Measurements from ENCODE around the gene C11orf91. TPM values are rescaled to one million over a fixed set of nuclear protein-coding genes. Genes with fewer than 3 reads are reported as not detected.

C11orf91 gene
- total and polyA plus RNA-seq, 2 of the 8 experiments (the other 6 are each of a cell fraction or from before 2014, with no cell fraction given), result not detected

DNA sequence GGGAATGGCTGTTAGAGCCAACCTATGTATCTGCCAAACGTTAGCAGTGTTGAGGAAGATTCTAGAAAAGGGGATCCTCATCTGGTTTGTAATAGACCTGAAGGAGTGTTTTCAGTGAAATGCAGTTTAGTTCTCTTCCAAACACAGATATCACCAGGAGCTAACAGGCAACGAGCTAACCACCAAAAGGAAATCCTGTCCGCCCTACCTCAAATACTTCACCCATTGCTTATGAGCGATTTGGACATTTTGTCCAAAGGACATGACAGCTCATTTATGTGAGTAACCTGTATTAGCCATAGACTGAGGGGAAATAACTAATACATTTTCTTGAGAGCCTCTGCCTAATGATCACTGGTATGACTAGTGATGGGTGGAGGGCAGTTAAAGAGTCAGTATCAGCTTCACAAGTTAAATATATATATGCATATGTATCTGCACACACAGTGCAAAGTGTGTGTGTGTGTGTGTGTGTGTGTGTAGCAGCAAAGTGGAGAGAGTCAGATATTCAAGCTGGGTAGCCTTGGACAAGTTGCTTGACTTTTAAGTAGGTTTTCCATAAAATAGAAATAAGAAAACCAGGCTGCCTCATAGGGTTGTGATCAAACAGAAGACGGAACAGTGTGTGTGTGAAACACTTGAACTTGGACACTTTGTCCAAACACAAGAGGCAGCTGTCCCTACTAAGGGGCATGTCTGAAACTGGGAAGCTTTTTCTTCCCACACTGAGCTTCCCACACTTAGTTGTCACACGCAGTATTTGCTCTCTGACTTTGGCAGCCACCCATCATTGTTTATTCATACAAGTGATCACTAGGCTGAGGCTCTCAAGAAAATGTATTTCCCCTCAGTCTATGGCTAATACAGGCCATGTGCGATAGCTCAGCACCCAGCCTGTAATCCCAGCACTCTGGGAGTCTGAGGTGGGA is 940 bp upstream of the C11orf91 start (continued):
- TF ChIP-seq, protein P1, sequence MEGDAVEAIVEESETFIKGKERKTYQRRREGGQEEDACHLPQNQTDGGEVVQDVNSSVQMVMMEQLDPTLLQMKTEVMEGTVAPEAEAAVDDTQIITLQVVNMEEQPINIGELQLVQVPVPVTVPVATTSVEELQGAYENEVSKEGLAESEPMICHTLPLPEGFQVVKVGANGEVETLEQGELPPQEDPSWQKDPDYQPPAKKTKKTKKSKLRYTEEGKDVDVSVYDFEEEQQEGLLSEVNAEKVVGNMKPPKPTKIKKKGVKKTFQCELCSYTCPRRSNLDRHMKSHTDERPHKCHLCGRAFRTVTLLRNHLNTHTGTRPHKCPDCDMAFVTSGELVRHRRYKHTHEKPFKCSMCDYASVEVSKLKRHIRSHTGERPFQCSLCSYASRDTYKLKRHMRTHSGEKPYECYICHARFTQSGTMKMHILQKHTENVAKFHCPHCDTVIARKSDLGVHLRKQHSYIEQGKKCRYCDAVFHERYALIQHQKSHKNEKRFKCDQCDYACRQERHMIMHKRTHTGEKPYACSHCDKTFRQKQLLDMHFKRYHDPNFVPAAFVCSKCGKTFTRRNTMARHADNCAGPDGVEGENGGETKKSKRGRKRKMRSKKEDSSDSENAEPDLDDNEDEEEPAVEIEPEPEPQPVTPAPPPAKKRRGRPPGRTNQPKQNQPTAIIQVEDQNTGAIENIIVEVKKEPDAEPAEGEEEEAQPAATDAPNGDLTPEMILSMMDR (IDR thresholded peaks at IDR 0.05; ENCODE audit: control extremely low read depth in 1 of 3, insufficient read depth in 1 of 3, low read depth in 1 of 3, low read length in 3 of 3), result no peak
- no peak for TF ChIP-seq RXRA (IDR thresholded peaks at IDR 0.05; ENCODE audit: insufficient read depth, low read depth, low read length)
- TF ChIP-seq, protein P2, sequence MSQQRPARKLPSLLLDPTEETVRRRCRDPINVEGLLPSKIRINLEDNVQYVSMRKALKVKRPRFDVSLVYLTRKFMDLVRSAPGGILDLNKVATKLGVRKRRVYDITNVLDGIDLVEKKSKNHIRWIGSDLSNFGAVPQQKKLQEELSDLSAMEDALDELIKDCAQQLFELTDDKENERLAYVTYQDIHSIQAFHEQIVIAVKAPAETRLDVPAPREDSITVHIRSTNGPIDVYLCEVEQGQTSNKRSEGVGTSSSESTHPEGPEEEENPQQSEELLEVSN (IDR thresholded peaks at IDR 0.05), result no peak
- no peak for TF ChIP-seq CTBP2 (IDR thresholded peaks at IDR 0.05; ENCODE audit: borderline replicate concordance, insufficient read depth, insufficient read length, low read length)
- no peak for TF ChIP-seq KDM5A (IDR thresholded peaks at IDR 0.05; ENCODE audit: low read length)
- TF ChIP-seq TAF7 (optimal IDR thresholded peaks at IDR 0.05; ENCODE audit: borderline replicate concordance, low read depth, low read length), result no peak
- no peak for TF ChIP-seq CBX5 (IDR thresholded peaks at IDR 0.05; ENCODE audit: low read depth, low read length)

Measured in H1 (cell line).